AG04450 (cell line): ENCODE measurements around the gene WDR81. TPM values are rescaled to one million over a fixed set of nuclear protein-coding genes. Genes with fewer than 3 reads are reported as not detected.

ENCODE experiments used
- CTCF ChIA-PET: fragments of 300-600, 350-600 bp; formaldehyde crosslinking; extraction: SDS; loops from one replicate; lab custom pipeline; 2022; ENCODE audit warnings: antibody characterized with exemption, inconsistent platforms; lab: Charles Lee
- POLR2A ChIA-PET: fragments of 350-600 bp; formaldehyde crosslinking; extraction: SDS; loops from one replicate; lab custom pipeline; 2021; ENCODE audit warnings: antibody characterized with exemption, inconsistent platforms; lab: Yijun Ruan, JAX
- DNase-seq: peaks from one replicate; pipeline ENCODE4 v3.0.0-alpha.2; 2011; ENCODE audit warnings: low read depth, low spot score
- H3K27ac ChIP-seq: one replicate; pipeline ENCODE4 v1.5.1; 2012; ENCODE audit warnings: low read depth, low read length, control low read depth
- H3K27me3 ChIP-seq: one replicate; pipeline ENCODE4 v1.6.0; 2012; ENCODE audit warnings: low read length; ENCODE audit not compliant: control insufficient read depth, insufficient read depth
- H3K4me3 ChIP-seq: 2 replicates; pipeline ENCODE4 v1.5.1; 2011; ENCODE audit warnings: mild to moderate bottlenecking, low read depth, low read length, control low read depth
- H3K9me3 ChIP-seq: 2 replicates; pipeline ENCODE4 v1.5.1; 2012; ENCODE audit warnings: low read length; ENCODE audit not compliant: control insufficient read depth, insufficient read depth
- polyA plus RNA-seq: library from polyadenylated mRNA; depleted of rRNA; stranded (reverse); fragments of >200 nt; gene quantifications from 2 replicates; pipeline ENCODE4 v1.2.3, GENCODE V29; 2011
- TF ChIP-seq, protein P1 (sequence below): IDR thresholded peaks from 2 replicates; pipeline ENCODE4 v1.5.1; 2011; ENCODE audit warnings: low read depth, low read length, control low read depth, inconsistent platforms

WDR81 gene
- polyA plus RNA-seq, 1 experiment, result 2.9 TPM

DNA sequence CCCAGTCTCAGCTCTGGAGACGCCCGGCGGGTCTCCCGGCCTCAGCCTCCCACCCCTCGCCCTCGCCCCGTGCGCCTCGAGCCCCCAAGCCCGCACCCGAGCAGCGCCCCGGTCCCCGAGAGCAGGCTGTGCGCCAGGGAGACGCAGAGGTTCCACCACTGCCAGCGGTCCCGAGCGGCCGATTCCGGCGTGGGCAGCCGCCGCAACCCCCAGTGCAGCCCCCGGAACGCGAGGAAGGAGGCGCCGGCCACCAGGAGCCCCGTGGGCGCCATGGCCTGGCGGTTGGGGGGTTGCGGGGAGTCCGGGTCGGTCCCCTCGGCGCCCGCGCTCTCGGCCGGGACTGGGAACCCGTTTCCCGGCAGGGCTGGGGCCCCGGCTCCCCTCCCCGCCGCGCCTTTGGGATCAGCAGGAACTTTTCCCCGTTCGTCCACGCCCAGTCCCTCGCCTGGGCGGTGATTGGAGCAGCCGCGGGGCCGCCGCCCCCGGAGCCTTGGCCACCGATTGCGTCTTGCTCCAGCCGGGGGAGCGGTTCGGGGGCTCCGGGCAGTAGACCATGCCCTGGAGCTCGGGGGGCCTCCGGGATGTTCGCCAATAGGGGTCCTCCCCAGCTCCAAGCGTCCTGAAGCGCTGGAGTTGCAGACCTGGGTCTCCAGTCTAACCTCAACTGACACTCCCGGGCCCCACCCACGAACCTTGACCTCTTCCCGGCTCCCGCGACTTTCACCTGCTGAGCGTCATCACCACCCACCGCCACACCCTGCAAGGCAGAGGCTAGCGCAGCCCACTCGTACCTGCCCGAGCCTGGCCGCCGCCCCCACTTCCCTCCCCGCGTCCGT is 14.3 kb upstream of the WDR81 start, which contains the start of gene TLCD2:
TLCD2 (minus strand) TSS at position 407 of the 836 bp plus-strand sequence; CDS start at position 272, 135 bp downstream.
- no peaks in the 10 kb centered on the region; the same call in 1 of the 2 replicates for H3K9me3 ChIP-seq
- peak within 1 kb of the TSS; percentile 70 for H3K27ac ChIP-seq
- POLR2A ChIA-PET, result interaction anchor here (1.2 kb wide), 1 partner anchor 74 kb away, joined by 3 read pairs; no protein-coding TSS in a partner anchor
- H3K4me3 ChIP-seq, result peak within 1 kb of the TSS; percentile 66
- no peak for DNase-seq
- TF ChIP-seq, protein P1, sequence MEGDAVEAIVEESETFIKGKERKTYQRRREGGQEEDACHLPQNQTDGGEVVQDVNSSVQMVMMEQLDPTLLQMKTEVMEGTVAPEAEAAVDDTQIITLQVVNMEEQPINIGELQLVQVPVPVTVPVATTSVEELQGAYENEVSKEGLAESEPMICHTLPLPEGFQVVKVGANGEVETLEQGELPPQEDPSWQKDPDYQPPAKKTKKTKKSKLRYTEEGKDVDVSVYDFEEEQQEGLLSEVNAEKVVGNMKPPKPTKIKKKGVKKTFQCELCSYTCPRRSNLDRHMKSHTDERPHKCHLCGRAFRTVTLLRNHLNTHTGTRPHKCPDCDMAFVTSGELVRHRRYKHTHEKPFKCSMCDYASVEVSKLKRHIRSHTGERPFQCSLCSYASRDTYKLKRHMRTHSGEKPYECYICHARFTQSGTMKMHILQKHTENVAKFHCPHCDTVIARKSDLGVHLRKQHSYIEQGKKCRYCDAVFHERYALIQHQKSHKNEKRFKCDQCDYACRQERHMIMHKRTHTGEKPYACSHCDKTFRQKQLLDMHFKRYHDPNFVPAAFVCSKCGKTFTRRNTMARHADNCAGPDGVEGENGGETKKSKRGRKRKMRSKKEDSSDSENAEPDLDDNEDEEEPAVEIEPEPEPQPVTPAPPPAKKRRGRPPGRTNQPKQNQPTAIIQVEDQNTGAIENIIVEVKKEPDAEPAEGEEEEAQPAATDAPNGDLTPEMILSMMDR, result no peak
- no peaks in the 10 kb centered on the region for H3K27me3 ChIP-seq
- CTCF ChIA-PET, result interaction anchor here (1.0 kb wide), 1 partner anchor 74 kb away, joined by 4 read pairs; no protein-coding TSS in a partner anchor

DNA sequence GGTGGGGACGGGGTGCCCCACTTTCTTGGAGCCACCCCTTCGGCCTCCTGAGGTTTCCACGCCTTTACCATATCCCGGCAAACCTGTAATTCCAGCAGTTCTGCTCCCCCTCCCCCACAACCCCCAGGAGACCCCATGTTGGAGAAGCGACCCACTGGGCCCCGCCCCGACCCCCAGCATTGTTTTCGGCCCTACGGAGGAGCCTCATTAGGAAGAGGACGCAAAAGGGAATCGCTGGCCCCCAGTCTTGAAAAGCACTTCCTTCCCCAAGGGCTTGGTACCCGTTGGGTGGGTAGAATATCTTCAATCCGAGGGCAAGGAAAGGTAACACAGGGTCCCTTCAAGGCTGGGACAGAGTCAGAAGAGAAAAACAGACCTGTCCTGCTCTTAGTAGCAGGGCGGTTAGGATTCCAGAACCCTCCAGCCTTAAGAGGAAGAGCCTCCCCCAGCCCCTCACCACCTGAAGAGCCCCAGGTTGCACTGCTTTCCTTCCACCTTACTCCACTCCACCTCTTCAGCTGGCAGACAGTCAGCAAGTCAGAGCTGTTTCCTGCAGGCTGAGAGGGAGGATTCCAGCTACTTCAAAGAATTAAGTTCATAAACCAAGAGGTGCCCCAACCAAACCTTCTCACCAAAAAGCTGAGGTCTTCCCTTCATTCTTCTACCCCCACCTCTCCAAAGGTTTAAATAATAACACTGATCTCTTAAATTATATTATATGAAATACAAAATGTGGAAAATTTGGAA is 13.5 kb upstream of the WDR81 start:
- Histone ChIP-seq H3K9me3 (no peaks in the 10 kb centered on the region; the same call in 1 of the 2 replicates), H3K27ac (peak overlapping the region; percentile 70), H3K27me3 (no peaks in the 10 kb centered on the region), H3K4me3 (peak overlapping the region; percentile 66)
- ChIA-PET CTCF (no interaction called here), POLR2A (no interaction called here)
- DNase-seq, result no peak
- TF ChIP-seq, protein P1, result no peak

GRCh38 chr17:1711804-1712203 is 12.7 kb upstream of the WDR81 start:
- H3K27me3 ChIP-seq, result no peaks in the 10 kb centered on the region
- ChIA-PET POLR2A (no interaction called here), CTCF (no interaction called here)
- TF ChIP-seq, protein P1, result no peak
- DNase-seq, result no peak
- H3K4me3 ChIP-seq, result no peak overlapping the region
- no peak overlapping the region for H3K27ac ChIP-seq
- no peaks in the 10 kb centered on the region; the same call in 1 of the 2 replicates for H3K9me3 ChIP-seq

- TF ChIP-seq, protein P1, result no peak
- Histone ChIP-seq H3K27me3 (no peaks in the 10 kb centered on the region), H3K9me3 (no peaks in the 10 kb centered on the region; the same call in 1 of the 2 replicates), H3K27ac (peak overlapping the region; percentile 47), H3K4me3 (peak overlapping the region; percentile 92)
- CTCF ChIA-PET, result interaction anchor here (1.2 to 2.2 kb wide), 2 partner anchors 71 to 138 kb away, joined by 4 to 8 read pairs; no protein-coding TSS in a partner anchor
- no peak for DNase-seq
- POLR2A ChIA-PET, result interaction anchor here (0.7 to 5.5 kb wide), 2 partner anchors 42 to 62 kb away, joined by 4 to 48 read pairs; partner anchors contain the start of gene RILP
Measured at GRCh38 chr17:1712271-1712670, 12.2 kb upstream of the WDR81 start.
